Hematopoietic multipotent progenitor cell treated with erythropoietin and hydrocortisone succinate and interleukin-3 and kit ligand, for 17 days (in vitro differentiated cells): ENCODE data around the gene PLEKHA1.

Source experiments
- DNase-seq: peaks from one replicate; pipeline ENCODE4 v3.0.0-alpha.2; 2015; ENCODE audit warnings: low spot score

Gene PLEKHA1

GRCh38 chr10:122461729-122462532, 87.4 kb downstream of the PLEKHA1 start:
- no peak for DNase-seq

GRCh38 chr10:122462533-122463465, 88.3 kb downstream of the PLEKHA1 start:
- DNase-seq, result no peak

DNA sequence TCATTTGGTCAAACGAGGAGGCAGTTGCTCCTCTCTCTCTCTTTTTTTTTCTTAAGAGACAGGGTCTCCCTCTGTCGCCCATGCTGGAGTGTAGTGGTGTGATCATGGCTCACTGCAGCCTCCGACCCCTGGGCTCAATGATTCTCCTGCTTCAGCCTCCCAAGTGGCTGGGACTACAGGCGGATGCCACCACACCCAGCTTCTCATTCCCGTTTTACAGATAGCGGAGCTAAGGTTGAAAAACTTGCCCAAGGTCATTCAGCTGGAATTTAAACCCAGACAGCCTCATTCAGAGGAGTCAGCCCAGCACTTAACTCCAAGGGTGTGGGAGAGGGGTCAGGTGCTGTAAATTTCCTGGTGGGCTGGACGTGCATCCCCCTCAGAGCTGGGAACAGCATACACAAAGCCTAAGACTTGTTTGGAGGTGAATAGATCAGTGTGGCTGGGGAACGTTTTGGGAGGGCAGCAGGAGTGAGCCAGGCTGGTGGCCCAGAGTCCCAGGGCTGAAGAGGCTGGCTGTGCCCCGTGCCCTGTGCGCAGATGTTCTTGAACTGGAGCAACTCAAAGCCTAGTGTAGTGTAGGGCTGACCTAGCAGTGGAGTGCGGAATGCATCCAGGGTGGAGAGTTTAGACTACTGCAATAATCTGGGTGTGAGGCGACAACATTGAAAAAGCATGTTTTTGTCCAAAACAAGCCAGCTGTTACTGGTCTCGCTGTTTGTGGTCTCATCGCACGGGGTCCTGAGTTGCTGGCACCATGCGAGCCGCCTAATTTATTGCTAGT, 89.2 kb downstream of the PLEKHA1 start:
- DNase-seq, result no peak

GRCh38 chr10:122464250-122464510, 89.7 kb downstream of the PLEKHA1 start:
- no peak for DNase-seq

DNA sequence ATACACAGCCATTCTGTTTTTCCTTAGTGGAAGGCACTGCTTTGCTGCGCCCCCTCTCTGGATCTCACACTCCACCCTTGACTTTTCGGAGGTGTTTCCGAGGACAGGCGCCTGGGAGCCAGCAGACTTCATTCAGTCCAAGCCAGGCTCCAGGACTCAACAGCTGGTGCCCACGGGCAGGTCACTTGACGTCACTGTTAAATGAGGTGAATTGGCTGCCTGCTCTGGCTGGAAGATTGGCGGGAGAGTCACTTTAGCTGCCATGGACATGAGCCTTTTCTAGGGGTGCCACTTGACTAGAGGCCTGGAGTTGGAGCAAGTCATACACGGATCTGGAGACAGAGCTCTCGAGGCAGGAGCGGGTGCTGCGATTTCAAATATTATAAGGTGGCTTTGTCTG, 90.1 kb downstream of the PLEKHA1 start:
- DNase-seq, result no peak

- DNase-seq, result no peak
Observed at GRCh38 chr10:122465401-122466040, 91.0 kb downstream of the PLEKHA1 start.

DNA sequence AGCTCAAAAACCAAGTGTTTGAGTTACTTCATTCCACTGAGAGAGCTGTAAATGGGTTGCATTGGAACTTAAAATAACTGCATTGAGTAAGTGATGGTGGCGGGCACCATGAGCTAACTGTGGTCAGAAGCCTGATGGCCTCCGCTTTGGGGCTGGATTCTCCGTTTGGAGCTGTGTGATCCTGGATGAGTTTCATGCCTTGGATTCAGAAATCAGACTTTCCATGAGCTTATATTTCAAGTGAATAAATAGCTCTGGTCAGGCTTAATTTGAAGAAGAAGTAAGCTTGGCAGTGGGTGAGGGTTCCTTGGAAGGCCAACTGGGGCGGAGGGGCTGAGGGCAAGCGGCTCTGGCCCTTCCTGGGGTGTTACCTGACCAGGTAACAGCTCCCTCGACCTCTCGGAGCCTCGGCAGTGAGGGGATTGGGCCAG, 92.5 kb downstream of the PLEKHA1 start:
- no peak for DNase-seq

DNA sequence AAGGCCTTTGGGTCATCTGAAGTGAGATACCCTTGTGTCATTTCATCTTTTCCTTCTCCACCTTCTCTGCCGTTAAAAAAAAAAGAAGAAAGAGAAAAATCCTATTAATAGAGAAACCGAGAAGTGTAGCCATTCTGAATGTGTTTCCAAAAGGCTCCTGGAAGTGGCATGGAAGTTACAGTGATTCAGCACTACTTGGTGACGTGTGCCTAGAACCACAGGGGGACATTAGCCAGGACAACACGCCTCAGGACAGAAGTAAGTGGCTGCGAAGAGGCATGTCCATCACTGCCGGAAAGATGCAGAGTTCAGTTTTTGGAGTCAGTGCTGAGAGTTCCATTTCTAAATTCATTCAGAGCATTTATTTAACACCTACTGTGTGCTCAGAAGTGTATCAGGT, 93.2 kb downstream of the PLEKHA1 start:
- DNase-seq, result no peak

DNA sequence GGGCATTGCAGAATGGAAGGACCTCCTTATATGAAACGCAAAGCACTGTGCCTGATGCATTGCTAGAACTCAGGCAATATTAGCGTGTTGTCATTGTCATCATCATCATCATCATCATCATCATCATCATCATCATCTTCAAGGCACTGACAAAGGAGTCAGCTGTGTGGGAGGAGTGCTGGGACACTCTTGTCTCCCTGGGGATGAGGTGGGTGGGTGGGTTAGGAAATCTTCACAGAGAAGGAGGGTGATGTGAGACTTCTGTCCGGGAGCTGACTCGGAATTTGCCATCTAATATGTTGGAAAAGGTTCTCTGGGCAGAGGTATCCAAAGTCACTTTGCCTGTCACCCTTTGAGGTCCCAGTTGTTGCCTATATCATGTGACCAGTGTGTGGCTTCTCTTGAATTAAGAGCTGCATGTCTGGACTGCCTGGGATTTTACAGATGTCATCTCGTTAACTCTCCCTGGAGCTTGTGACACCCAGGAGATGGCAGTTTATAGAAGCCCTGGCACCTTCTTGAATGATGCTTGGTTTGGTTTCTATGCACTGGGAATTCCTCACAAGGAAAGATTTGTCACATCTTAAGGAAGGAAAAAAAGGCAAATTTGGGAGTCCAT, 93.9 kb downstream of the PLEKHA1 start:
- DNase-seq, result no peak

DNA sequence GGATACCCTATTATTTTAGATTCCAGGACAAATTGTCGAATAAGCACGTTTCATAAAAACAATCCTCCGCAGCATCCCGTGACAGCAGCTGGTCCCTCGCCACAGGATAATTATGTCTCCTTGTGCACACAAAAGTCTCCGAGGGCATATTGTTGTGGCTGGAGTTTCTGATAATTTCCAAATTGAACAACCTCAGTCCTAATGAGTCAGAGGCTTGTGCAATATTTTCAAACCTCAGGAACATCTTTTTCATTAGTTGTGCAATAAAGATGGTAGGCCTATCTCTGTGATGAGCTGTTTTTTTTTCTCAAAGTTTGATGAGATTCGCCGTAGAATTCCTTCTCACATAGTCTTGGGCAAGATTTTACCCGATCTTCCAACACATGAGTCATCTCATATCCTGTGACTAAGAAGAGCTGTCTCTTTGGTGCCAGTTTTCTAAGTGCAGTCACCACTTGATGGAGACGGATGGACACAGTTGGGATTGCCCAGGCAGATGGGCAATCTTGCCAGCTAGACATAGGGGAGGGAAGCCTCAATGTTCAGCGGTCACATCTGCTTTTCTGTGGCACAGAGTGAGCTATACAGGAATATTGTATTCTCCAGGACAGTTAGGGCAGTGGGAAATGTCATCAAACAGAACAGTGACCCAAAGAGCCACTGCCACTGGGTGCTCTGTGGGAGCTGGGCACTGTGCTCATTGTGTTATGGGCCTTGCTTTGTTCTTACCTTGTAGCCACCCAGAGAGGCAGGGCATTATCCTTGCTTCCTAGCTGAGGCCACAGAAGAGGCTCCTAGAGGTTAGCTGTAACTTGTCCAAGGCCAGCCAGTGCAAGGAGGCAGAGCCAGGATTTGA, 94.6 kb downstream of the PLEKHA1 start:
- no peak for DNase-seq

DNA sequence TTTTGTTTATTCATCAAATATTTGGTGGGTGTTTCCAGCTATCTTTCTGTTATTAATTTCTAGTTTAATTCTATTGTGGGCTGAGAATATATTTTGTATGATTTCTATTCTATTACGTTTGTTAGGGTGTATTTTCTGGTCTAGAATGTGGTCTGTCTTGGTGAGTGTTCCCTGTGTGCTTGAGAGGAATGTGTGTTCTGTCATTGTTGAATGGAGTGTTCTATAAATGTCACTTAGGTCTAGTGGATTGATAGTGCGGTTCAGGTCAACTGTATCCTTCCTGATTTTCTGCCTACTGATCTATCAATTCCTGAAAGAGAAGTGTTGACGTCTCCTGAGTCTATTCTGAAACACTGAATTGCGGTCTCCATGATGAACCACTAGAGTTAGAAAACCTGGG, 95.3 kb downstream of the PLEKHA1 start:
- DNase-seq, result no peak

- no peak for DNase-seq
Observed at GRCh38 chr10:122471531-122472177, 97.1 kb downstream of the PLEKHA1 start.

DNA sequence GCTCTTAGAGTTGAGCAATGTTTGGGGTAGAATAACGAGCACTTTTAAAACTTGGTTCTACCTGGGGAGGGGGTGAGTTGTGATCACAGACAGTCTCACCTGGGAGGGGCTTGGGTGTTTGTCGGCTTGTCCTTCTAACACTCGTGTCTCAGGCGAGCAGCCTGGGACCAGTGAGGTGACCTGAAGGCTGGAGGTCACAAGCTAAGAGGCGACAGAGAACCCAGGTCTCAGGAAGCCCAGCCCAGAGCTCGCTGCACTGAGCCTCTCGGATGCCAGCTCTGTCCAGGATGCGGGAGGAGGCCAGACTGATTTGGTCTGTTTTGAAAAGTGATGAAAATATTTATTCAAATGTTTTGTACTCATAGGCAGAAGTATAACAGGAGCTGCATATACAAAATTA, 98.6 kb downstream of the PLEKHA1 start:
- no peak for DNase-seq

DNA sequence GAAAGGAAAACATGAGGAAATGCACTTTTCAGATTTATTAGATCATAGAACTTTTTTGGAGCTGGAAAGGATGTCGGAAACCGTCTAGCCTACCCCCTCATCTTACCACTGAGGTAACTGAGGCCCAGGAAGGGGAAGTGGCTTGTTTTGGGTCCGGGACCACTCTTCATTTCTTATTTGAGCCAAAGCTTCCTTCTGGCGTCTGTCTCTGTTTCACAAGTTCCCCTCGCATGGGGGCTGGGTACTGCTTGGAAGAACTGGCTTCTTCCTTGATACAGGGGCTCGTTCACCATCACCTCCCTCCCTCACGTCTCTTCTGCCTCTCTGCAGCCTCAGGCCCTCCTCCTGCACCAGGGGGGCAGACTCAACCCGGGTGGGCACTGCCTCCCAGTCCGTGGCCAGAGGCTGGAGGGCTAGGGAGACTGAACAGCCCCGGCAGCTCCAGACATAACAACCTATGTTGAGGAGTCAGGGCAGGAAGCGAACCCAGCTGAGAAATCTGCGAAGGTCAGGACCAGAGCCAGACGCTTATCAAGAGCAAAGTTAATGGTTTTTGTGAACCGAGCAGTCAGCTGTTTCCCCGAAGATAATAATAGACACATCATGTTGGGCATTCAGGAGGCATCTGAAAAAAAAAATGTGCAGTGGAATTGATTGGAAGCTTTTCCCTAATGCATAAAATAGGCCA, 99.8 kb downstream of the PLEKHA1 start:
- no peak for DNase-seq

DNA sequence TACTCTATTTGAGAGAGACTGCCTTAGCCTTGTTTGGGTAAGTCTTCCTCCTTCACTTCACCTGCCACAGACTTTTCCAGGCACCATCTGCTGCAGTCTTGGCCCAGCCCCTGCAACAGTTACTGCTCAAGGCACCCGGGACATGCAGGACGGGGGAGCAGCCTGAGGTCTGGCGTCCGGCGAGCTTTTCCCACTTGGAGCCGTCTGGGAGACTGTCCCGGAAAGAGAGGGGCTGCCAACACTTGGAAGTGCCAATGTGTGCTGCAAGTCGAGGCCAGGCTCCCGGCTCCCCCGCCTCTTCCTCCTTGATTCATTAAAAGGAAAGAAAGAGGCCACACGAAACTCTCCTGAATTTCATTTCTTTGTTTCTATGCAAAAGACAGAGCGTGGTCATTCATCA, 100.6 kb downstream of the PLEKHA1 start:
- no peak for DNase-seq

DNA sequence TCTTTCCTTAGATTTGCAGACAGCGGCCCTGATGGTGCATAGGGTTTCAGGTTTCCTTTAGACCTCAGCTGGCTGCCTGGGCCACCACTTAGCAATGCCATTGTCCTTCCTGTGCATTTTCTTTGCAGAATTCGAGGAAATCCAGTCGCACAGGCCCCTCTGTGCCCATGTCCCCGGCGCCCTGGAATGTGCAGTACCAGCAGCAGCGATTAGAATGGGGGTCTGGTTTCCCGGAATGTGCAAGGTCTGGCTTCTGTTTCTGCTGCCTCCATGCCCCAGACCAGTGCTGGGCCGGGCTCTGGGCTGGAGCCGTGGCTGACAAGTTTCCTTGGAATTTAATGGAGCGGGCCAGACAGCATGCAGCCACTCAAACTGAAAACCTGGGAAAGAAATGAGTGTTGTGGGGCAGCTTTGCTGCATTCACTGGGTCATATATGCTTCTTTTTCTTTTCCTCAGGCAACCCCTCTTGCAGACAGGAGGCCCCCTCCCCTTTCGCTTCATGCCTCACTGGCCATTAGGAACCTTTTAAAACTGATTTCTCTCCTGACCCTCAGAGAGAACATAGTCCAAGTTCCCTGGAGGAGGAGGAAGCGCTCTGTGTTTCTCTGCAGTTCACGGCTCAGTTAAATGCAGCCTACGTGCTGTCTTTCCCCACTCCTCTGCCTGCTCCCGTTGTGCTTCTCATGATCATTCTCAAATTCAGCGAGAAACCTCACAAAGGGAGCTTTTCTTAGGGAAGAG, 101.3 kb downstream of the PLEKHA1 start:
- no peak for DNase-seq

- no peak for DNase-seq
Observed at GRCh38 chr10:122476333-122476695, 101.8 kb downstream of the PLEKHA1 start.

GRCh38 chr10:122477436-122477835, 102.9 kb downstream of the PLEKHA1 start:
- no peak for DNase-seq

- DNase-seq, result no peak
Observed at GRCh38 chr10:122478971-122479370, 104.5 kb downstream of the PLEKHA1 start.
